Stimulated activated CD8-positive, alpha-beta memory T cell treated with anti-CD3 and anti-CD28 coated beads, Interleukin-7, amount 100 ng/mL, for 1 hour (primary cell): ENCODE data around the gene CLEC6A.
"Not testable (repeated sequence)": the region's sequence is repeated elsewhere in the genome, so short reads cannot be mapped to it uniquely, and the experiment has no call there.

Experiments
- DNase-seq, 2 donors: peaks; one replicate each; pipeline ENCODE4 v3.0.0-alpha.2; 2020; ENCODE audit warnings: low read depth in 2 of 2

Gene CLEC6A

DNA sequence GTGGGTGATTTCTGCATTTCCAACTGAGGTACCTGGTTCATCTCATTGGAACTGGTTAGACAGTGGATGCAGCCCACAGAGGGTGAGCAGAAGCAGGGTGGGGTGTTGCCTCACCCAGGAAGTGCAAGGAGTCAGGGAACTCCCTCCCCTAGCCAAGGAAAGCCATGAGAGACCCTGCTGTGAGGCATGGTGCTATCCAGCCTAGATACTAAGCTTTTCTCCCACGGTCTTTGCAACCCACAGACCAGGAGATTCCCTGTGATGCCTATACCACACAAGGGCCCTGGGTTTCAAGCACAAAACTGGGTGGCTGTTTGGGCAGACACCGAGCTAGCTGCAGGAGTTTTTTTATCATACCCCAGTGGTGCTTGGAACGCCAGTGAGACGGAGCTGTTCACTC is 39.9 kb downstream of the CLEC6A start:
- DNase-seq, result not testable (repeated sequence)

DNA sequence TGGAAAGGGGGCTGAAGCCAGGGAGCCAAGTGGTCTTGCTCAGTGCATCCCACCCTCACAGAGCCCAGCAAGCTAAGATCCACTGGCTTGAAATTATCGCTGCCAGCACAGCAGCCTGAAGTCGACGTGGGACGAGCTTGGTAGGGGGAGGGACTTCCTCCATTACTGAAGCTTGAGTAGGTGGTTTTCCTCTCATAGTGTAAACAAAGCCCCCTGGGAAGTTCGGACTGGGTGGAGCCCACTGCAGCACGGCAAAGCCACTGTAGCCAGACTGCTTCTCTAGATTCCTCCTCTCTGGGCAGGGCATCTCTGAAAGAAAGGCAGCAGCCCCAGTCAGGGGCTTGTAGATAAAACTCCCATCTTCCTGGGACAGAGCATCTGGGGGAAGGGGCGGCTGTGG is 40.3 kb downstream of the CLEC6A start:
- DNase-seq, result not testable (repeated sequence)

- DNase-seq, result no peak
Observed at GRCh38 chr12:8499616-8500015, 43.9 kb downstream of the CLEC6A start.

DNA sequence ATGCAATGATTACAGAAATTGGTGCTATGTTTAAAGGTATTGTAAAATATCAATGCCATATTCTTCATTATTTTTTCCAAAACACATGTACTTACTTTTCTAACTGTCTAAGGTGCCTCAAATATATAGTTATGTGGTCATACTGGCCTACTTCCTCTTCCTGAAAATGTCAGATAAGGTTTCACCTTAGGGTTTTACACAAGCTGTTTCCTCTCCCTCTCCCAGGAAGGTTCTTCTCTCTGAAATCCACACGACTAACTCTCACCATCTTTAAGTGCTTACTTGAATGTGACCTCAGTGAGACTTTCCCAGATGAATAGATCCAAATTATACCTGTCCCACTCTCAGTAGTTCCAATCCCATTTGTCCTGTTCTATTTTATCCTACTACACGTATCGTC is 46.0 kb downstream of the CLEC6A start:
- no peak for DNase-seq

DNA sequence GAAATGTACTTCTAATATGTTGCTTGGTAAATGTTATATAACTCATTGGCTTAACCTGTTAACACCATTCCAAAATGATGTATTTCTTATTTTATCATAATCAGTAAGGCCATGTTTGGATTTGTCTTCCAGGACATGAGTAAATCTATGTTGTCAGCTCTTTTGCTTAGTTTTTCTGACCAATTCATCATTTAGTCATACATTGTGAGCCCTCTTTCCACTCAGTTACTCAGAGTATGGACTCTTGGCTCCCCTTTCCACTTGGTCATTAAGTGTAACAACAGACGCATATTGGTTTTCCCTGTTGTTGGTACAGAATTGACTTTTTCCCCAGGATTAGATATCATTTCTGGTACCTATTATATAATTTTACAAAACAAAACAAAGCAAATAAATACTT is 48.6 kb downstream of the CLEC6A start:
- no peak for DNase-seq

DNA sequence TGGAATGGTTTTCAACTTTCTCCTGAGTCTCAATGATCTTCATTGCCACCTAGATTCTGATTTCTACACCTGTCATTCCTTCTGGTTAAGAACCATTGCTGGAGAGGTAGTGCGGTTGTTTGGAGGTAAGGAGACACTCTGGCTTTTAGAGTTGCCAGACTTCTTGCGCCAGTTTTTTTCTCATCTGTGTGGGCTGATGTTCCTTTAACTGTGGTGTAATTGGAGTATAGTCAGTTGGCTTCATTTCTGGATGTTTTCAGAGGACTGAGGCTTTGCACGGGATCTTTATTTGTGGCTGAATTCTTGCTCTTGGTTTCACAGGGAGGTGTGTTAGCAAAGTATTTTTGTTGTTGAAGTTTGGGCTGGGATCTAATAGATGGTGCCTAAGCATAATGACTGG is 51.8 kb downstream of the CLEC6A start:
- DNase-seq, result no peak

- no peak for DNase-seq
Observed at GRCh38 chr12:8508223-8508622, 52.5 kb downstream of the CLEC6A start.

DNA sequence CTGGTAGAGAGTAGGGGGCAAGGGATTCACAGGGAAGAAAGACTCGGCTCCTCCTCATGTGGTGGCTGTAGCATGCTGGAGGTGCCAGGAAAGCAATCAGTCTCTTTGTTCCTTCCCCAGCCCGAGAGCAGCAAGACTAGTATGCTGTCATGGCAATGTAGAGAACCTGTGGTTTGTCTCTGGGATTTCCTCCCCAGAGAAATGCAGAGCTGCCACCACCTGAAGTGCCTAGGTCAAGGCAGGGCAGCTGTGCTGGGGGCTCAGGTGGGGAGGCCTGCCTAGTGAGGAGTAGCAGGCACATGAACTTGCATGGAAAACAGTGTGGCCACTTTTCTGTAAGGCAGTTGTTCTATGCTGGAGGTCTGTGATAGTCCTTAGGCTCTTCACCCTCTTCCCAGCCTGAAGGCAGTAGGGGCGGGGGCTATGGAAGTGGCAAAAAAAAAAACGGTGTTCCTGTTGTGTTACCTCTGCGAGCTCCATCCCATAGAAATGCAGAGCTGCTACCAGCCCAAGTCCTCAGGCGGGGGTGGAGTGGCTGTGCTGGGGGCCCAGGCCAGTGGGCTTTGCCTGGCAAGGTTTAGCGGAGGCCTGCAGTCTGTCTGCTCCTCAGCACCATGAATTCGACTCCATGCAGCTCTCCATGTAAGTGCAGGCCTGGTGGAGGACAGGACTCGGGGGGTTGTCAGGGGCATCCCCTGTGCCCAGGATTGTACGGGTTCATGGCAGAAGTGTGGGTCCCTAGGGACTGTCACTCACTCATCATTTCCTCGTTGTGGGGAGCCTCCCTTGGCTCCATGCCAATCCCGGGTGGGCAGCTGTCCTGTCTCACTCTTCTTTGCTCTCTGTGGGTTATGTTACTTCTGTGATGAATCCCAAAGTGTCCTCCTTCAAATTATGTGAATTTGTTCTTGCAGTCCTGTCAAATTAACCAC is 53.4 kb downstream of the CLEC6A start:
- no peak for DNase-seq

DNA sequence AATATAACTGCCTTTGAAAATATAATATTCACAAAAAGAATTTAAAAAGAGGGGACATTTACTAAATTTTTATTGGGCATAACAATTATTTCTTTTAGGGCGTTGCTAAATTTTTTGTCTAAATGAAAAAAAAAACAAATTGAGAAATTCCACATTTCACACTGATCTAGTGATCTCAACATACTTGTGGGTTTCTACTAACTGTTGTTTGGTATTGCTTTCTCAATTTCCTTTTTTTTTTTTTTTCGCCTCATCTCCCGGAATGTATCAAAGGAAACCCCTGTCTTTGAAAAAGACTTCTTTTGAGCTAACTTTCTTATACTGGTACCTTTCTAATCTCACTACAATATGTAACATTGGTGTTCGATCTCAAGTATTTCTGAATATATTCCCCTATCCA is 57.5 kb downstream of the CLEC6A start, which contains the start of gene CLEC4D:
CLEC4D (plus strand) TSS at position 248 of the 400 bp plus-strand sequence. CDS start 230 bp downstream, outside the sequence.
- no peak for DNase-seq

GRCh38 chr12:8517971-8518370 is 62.2 kb downstream of the CLEC6A start:
- DNase-seq, result no peak

- no peak for DNase-seq
Observed at GRCh38 chr12:8519171-8519570, 63.4 kb downstream of the CLEC6A start.

DNA sequence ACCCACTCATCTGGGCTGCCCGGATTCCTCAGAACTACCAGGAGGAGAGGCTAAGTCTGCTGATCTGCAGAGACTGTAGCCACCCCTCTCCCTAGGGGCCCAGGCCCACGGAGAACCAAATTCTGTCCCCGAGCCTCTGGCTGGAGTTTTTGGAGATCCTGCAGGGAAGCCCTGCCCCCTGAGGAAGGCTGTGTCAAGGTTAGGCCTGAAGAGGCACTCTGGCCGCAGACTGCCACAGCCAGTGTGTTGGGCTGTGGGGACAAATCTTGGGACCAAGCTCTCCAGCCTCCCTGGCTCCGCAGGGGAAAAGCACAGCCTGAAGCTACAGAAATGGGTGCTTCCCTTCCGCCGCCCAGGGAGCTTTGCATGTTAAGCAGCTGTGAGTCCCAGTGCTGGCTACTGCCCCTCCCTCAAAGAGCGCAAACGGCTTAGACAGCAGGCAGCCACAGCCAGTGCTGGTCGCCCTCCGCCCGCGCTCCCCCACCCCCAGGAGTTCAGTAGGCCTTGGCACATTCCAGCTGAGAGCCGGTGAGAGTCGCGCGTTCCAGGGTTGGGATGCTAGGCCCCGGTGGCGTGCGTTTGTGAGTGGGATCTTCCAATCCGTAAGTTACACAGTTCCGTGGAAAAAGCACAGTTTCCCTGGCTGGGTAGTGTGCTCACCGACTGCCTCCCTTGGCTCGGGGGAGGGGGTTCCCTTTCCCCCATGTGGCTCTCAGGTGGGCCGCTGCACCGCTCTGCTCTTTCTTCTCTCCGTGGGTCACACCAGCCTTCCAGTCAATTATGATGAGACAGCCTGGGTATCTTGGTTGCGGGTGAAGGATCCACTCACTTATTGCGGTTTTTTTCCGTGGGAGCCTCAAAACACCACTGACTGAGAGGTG is 71.7 kb downstream of the CLEC6A start:
- no peak for DNase-seq
